ENCODE measurements around the gene EIF4G3.

The EIF4G3 gene

DNA sequence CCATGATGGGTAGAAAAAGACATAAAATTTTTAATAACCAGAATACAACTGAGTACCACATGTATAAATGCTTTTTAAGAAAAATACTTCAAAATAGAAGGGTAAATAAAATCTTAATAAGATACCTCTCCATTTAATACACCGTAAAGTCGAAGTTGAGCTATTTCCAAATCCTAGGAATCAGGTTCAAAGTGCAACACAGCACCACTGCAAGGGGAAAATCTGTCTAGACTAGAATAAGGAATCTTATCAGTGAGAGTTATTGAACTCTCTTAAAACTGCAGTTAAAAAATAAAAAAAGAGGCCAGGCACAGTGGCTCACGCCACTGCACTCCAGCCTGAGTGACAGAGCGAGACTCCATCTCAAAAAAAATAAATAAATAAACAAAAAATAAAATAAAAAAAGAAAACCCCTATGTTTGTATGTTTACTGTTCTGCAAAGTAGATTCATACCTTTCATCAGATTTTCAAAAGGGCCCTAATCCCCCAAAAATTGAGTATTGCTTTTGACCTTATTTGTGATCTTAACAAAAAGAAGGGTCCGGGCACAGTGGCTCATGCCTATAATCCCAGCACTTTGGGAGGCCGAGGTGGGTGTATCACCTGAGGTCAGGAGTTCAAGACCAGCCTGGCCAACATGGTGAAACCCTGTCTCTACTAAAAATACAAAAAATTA lies 109.0 kb downstream of the EIF4G3 start:
- TF ChIP-seq, protein P1, sequence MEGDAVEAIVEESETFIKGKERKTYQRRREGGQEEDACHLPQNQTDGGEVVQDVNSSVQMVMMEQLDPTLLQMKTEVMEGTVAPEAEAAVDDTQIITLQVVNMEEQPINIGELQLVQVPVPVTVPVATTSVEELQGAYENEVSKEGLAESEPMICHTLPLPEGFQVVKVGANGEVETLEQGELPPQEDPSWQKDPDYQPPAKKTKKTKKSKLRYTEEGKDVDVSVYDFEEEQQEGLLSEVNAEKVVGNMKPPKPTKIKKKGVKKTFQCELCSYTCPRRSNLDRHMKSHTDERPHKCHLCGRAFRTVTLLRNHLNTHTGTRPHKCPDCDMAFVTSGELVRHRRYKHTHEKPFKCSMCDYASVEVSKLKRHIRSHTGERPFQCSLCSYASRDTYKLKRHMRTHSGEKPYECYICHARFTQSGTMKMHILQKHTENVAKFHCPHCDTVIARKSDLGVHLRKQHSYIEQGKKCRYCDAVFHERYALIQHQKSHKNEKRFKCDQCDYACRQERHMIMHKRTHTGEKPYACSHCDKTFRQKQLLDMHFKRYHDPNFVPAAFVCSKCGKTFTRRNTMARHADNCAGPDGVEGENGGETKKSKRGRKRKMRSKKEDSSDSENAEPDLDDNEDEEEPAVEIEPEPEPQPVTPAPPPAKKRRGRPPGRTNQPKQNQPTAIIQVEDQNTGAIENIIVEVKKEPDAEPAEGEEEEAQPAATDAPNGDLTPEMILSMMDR (IDR thresholded peaks at IDR 0.05; ENCODE audit: low read length), result no peak
- TF ChIP-seq EZH2 (IDR thresholded peaks at IDR 0.05; ENCODE audit: borderline replicate concordance, low read length), result no peak
- no peaks in the 10 kb centered on the region for H3F3A ChIP-seq (ENCODE audit: insufficient read depth, low read length)
- H3K4me1 ChIP-seq (ENCODE audit: insufficient read depth, low read length, severe bottlenecking), result peaks cover 4% of the 10 kb centered on the region
- no peaks in the 10 kb centered on the region for H4K20me1 ChIP-seq (ENCODE audit: insufficient read depth, low read length)
- H3K27ac ChIP-seq (ENCODE audit: low read depth, low read length, poor library complexity, severe bottlenecking), result no peak overlapping the region
- no peak overlapping the region for H3K4me3 ChIP-seq (ENCODE audit: low read depth, low read length, poor library complexity, severe bottlenecking)
- no peak overlapping the region for H3K9ac ChIP-seq (ENCODE audit: low read length)
- no peak overlapping the region for H2AFZ ChIP-seq (ENCODE audit: low read length)
- H3K9me2 ChIP-seq (ENCODE audit: low read depth, low read length), result no peaks in the 10 kb centered on the region
- peaks cover 1% of the 10 kb centered on the region; the same call in 1 of the 2 replicates for H3K36me3 ChIP-seq (ENCODE audit: insufficient read depth, low read length)
- no peak overlapping the region for H3K4me2 ChIP-seq (ENCODE audit: low read length)
- H3K9me3 ChIP-seq (ENCODE audit: low read length), result no peaks in the 10 kb centered on the region
- H3K27me3 ChIP-seq (ENCODE audit: insufficient read depth, low read length), result no peaks in the 10 kb centered on the region
- H3K79me2 ChIP-seq (ENCODE audit: insufficient read depth, low read length), result no peaks in the 10 kb centered on the region

DNA sequence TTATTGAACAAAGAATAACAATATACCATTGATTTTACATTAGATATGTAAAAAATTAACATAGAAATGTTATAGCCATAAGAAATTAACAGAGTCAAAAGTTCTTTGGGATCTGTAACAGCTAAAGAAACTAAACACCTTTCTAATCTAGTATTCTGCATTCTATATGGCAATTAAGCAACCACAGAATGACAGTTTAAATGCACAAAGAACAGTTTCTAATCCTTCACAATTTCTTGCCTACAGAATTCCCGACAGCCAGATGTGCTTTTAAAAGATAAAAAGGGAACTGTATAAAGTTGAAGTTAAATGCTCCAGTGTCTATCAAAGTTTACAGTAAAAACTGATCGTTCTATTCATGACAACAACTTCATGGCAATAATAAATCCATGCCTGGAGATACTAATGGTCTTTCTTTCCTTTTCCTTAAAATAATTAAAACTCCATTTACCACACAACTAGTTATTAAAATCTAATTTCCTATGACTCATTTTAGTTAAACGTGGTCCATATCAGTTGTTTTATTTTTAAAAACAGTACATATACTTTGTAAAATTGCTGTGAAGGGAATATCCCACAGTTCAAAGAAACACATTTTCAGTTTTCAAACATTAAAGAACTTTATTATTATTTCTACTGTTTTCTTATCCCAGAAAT lies 110.2 kb downstream of the EIF4G3 start:
- Histone ChIP-seq H3K79me2 (ENCODE audit: insufficient read depth, low read length) (no peaks in the 10 kb centered on the region), H4K20me1 (ENCODE audit: insufficient read depth, low read length) (no peaks in the 10 kb centered on the region), H3K4me2 (ENCODE audit: low read length) (no peak overlapping the region), H3F3A (ENCODE audit: insufficient read depth, low read length) (no peaks in the 10 kb centered on the region), H3K27me3 (ENCODE audit: insufficient read depth, low read length) (no peaks in the 10 kb centered on the region), H3K9ac (ENCODE audit: low read length) (no peak overlapping the region), H3K27ac (ENCODE audit: low read depth, low read length, poor library complexity, severe bottlenecking) (no peak overlapping the region), H3K36me3 (ENCODE audit: insufficient read depth, low read length) (no peaks in the 10 kb centered on the region; the same call in 1 of the 2 replicates), H3K9me2 (ENCODE audit: low read depth, low read length) (no peaks in the 10 kb centered on the region), H3K4me1 (ENCODE audit: insufficient read depth, low read length, severe bottlenecking) (peaks cover 4% of the 10 kb centered on the region), H3K4me3 (ENCODE audit: low read depth, low read length, poor library complexity, severe bottlenecking) (no peak overlapping the region), H3K9me3 (ENCODE audit: low read length) (no peaks in the 10 kb centered on the region), H2AFZ (ENCODE audit: low read length) (no peak overlapping the region)
- TF ChIP-seq, protein P1 (IDR thresholded peaks at IDR 0.05; ENCODE audit: low read length), result no peak
- TF ChIP-seq EZH2 (IDR thresholded peaks at IDR 0.05; ENCODE audit: borderline replicate concordance, low read length), result no peak

DNA sequence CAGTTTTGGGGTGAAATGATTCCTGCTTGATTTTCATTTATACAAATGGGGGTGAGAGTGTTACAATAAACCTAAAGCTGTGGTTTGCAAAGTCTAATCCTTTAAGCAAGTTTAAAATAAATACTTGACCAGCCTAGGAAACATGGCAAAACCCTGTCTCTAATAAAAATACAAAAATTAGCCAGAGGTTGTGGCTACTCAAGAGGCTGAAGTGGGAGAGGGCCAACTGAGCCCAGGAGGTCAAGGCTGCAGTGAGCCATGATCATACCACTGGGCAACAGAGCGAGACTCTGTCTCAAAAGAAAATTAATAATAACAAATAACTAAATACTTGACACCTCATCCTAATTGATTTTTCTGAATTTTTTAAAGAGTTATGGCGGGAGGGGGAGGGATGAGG lies 110.8 kb downstream of the EIF4G3 start:
- no peaks in the 10 kb centered on the region for H3K9me2 ChIP-seq (ENCODE audit: low read depth, low read length)
- H3K4me1 ChIP-seq (ENCODE audit: insufficient read depth, low read length, severe bottlenecking), result no peaks in the 10 kb centered on the region
- H3K4me3 ChIP-seq (ENCODE audit: low read depth, low read length, poor library complexity, severe bottlenecking), result no peak overlapping the region
- H3K27ac ChIP-seq (ENCODE audit: low read depth, low read length, poor library complexity, severe bottlenecking), result no peak overlapping the region
- H4K20me1 ChIP-seq (ENCODE audit: insufficient read depth, low read length), result no peaks in the 10 kb centered on the region
- no peak overlapping the region for H3K9ac ChIP-seq (ENCODE audit: low read length)
- TF ChIP-seq, protein P1 (IDR thresholded peaks at IDR 0.05; ENCODE audit: low read length), result no peak
- no peak for TF ChIP-seq EZH2 (IDR thresholded peaks at IDR 0.05; ENCODE audit: borderline replicate concordance, low read length)
- no peaks in the 10 kb centered on the region for H3K79me2 ChIP-seq (ENCODE audit: insufficient read depth, low read length)
- no peaks in the 10 kb centered on the region for H3F3A ChIP-seq (ENCODE audit: insufficient read depth, low read length)
- H3K4me2 ChIP-seq (ENCODE audit: low read length), result no peak overlapping the region
- no peak overlapping the region for H2AFZ ChIP-seq (ENCODE audit: low read length)
- no peaks in the 10 kb centered on the region for H3K27me3 ChIP-seq (ENCODE audit: insufficient read depth, low read length)
- H3K9me3 ChIP-seq (ENCODE audit: low read length), result no peaks in the 10 kb centered on the region
- no peaks in the 10 kb centered on the region; the same call in 1 of the 2 replicates for H3K36me3 ChIP-seq (ENCODE audit: insufficient read depth, low read length)

All from OCI-LY1 (cell line).